GM20000 (cell line): ENCODE measurements around the gene SGSM2.

ENCODE experiments used
- DNase-seq: peaks from one replicate; pipeline ENCODE4 v3.0.0; 2012; ENCODE audit warnings: low spot score
- TF ChIP-seq, protein P1 (sequence below): IDR thresholded peaks from 2 replicates; pipeline ENCODE4 v1.5.1; 2012; ENCODE audit warnings: mild to moderate bottlenecking, control low read depth; ENCODE audit errors: extremely low read depth, missing control alignments

Gene SGSM2

GRCh38 chr17:2374549-2375285 is 37.4 kb downstream of the SGSM2 start:
- DNase-seq: no peak
- TF ChIP-seq, protein P1, sequence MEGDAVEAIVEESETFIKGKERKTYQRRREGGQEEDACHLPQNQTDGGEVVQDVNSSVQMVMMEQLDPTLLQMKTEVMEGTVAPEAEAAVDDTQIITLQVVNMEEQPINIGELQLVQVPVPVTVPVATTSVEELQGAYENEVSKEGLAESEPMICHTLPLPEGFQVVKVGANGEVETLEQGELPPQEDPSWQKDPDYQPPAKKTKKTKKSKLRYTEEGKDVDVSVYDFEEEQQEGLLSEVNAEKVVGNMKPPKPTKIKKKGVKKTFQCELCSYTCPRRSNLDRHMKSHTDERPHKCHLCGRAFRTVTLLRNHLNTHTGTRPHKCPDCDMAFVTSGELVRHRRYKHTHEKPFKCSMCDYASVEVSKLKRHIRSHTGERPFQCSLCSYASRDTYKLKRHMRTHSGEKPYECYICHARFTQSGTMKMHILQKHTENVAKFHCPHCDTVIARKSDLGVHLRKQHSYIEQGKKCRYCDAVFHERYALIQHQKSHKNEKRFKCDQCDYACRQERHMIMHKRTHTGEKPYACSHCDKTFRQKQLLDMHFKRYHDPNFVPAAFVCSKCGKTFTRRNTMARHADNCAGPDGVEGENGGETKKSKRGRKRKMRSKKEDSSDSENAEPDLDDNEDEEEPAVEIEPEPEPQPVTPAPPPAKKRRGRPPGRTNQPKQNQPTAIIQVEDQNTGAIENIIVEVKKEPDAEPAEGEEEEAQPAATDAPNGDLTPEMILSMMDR: no peak

DNA sequence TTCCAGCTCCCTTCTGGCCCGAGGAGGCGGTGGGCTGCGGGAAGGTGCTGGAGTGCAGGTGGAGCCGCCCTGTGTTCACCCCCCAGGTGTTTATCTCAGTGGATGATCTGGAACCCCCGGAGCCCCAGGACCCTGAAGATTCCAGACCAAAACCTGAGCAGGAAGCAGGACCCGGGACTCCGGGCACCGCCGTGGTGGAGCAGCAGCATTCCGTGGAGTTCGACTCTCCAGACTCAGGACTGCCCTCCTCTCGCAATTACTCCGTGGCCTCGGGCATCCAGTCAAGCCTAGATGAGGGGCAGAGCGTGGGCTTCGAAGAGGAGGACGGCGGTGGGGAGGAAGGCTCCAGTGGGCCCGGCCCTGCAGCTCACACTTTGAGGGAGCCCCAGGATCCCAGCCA is 38.1 kb downstream of the SGSM2 start:
- no peak for DNase-seq
- TF ChIP-seq, protein P1: no peak

DNA sequence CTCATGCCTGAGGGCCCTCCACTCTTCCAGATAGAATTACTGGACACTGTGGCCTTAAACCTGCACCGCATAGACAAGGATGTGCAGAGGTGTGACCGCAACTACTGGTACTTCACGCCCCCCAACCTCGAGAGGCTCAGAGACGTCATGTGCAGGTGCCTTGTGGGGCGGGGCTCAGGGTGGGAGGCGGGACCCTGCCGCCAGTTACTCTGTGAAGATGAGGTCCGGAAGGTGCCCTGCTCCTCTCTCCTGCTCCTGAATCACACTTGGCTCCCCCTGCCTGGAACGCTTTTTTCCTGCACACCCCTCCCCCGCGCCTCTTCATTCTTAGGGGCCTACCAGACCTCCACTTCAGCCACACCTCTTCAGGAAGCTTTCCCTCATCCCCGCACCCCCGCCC is 38.8 kb downstream of the SGSM2 start:
- DNase-seq: no peak
- TF ChIP-seq, protein P1: no peak

DNA sequence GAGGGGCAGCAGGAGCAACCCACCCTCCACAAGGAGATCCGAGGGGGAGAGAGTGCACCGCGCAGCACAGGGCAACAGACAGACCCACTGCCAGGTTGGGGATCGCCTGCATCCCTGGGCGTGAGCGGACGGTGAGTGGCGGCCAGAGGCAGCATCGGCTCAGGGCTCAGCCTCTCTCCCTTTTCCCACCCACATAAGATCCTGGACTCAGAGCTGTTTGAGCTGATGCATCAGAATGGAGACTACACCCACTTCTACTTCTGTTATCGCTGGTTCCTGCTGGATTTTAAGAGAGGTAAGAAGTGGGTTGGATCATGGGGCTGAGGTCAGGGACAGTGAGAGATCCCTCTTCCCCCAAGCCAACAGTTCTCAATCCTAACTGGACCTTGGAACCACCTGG is 40.4 kb downstream of the SGSM2 start:
- DNase-seq: no peak
- TF ChIP-seq, protein P1: no peak

DNA sequence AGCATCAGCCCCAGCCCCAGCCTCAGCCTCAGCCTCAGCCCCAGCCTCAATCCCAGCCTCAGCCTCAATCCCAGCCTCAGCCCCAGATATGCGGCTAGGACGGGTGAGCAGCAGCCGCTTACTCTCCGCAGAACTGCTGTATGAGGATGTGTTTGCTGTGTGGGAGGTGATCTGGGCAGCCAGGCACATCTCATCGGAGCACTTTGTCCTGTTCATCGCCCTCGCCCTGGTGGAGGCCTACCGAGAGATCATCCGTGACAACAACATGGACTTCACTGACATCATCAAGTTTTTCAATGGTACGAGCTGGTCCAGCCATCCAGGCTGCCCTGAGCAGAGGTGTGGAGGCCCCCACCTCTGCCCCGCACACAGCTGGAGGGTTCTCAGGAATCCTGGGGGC is 41.6 kb downstream of the SGSM2 start:
- no peak for DNase-seq
- TF ChIP-seq, protein P1: no peak

GRCh38 chr17:2379489-2380225 is 42.4 kb downstream of the SGSM2 start:
- DNase-seq: no peak
- TF ChIP-seq, protein P1: no peak

DNA sequence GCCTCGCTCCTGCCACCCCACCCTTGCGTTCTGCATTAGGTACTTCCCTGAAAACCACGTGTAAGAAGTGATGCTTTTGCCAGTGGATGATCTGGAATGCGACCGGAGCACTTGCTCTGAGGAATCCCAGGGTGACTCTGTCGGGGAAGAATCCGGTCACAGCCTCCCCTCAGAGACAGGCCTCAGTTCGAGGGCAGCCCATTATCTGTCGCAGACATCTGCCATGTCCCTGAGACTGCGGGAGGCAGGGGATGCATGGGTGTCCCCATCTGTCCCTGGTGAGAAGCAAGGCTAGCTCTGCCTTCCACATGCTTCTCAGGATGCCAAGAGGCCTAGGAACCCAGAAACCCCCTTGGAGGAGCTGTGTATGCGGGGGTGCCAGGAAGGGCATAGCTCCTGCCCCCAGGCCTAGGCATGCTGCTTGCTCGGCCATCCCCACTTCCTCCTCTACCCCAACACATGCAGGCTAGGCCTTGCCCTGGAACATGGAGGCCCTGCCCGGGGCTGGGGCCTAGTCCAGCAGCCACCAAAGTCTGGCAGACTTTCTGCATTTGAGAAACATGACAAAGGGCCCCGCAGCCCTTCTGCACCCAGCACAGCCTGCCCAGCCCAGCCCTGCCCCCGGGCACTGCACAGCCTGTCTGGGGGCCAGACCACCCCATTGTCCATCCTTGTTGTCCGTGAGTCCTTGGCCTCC is 43.1 kb downstream of the SGSM2 start:
- no peak for DNase-seq
- TF ChIP-seq, protein P1: no peak
